HG02852 (cell line): ENCODE results near the gene CYP2C19.
"Not testable (repeated sequence)": the region's sequence is repeated elsewhere in the genome, so short reads cannot be mapped to it uniquely, and the experiment has no call there.

ENCODE experiments used
- ATAC-seq: cut with Tn5 transposase; IDR thresholded peaks from one replicate; pipeline ENCODE4 v1.9.1; 2021; ENCODE audit warnings: mild to moderate bottlenecking, moderate library complexity; ENCODE audit not compliant: unreplicated experiment

Gene CYP2C19

DNA sequence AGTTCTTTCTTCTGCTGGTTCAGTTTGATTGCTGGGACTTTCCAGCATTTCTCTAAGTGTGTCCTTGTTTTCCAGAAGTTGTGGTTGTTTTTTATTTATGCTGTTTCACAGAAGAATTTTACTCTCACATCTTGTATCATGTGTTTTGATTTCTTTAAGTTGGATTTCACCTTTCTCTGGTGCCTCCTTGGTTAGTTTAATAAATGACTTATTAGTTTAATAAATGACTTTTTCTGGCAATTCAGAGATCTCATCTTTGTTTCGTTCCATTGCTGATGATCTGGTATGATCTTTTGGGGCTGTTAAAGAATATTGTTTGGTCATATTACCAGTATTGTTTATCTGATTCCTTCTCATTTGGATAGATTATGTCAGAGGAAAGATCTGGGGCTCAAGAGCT lies 116.2 kb downstream of the CYP2C19 start:
- ATAC-seq: no peak

GRCh38 chr10:94879214-94879613 lies 116.7 kb downstream of the CYP2C19 start:
- no peak for ATAC-seq

GRCh38 chr10:94889123-94889522 lies 126.6 kb downstream of the CYP2C19 start:
- ATAC-seq: no peak

GRCh38 chr10:94890264-94891022 lies 128.0 kb downstream of the CYP2C19 start:
- no peak for ATAC-seq

- ATAC-seq: not testable (repeated sequence)
Observed at GRCh38 chr10:94898414-94898813, 135.9 kb downstream of the CYP2C19 start.

DNA sequence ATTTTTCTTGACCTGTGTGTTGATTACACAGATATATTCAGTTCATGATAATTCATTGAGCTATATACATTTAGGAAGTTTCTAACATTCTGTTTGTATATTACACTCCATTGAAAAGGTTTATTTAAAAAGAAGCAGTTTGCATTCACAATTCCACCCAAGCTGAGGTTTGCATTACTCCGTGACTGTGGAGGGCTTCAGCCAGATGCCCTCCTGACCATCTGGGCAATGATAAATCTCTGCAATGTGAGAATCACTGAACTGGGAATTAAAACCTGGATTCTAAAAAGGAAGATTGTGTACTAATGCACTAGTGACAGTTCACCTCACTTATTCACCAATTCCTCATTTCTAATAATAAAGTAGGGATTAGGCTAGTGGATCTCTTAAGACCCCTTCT lies 139.6 kb downstream of the CYP2C19 start:
- ATAC-seq: no peak

- no peak for ATAC-seq
Observed at GRCh38 chr10:94902570-94902969, 140.1 kb downstream of the CYP2C19 start.
